ENCODE data around the gene CPM.

CPM gene

DNA sequence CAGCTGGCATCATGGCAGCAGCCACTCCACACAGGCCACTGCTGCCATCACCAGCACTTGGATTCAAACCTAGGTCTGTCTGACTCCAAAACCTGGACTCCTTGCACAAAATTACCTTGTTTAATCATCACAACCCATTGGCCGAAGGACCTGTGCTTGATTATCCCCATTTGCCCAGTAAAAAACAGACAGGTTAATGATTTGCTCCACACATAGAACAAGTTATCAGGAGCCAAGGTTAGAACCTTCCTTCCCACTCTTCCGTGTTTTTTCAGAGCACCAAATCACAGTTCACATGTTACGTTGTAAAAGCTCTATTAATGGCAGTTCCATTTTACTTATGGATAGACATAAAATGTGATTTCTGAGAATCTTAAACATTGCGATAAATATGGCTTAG lies 23.5 kb upstream of the CPM start:
- DNase-seq (ENCODE audit: low read depth) = no peak

DNA sequence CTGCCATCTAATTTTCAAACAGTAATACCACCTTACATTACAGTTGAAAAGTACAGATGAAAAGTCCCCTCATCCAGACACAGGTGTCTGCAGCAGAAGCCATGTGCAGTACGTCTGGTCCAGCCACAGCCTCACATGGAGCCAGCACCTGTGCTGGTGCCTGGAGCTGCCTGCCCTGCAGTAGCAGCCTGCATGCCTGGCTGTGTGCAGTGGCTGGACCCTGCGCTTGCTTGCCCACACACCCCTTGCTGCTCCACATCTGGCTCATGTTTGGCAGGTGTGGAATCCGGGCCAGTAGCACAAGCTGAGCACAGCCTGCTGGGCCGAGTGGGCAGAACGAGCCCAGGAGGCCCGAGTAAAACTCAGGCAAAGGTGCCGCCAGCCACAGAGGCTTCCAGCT lies 21.8 kb upstream of the CPM start:
- DNase-seq (ENCODE audit: low read depth) = no peak

DNA sequence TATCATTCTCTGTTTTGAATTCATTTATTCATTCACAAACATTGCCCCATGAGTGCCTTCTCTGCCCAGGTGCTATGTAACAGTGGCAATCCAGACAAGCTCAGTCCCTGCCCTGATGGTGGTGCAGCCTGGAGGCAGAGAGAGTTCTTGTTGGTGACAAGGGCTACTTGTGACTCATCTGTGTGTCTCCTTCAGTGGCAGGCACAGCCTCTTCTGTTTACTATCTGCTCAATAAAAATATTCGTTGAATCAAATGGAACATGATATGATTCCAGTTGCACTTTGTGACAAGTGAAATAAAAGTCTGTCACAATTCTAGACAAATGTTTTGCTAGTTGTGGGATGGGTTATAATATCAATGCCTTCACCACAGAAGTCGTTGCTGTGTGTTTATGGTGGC lies 20.6 kb upstream of the CPM start:
- no peak for DNase-seq (ENCODE audit: low read depth)

DNA sequence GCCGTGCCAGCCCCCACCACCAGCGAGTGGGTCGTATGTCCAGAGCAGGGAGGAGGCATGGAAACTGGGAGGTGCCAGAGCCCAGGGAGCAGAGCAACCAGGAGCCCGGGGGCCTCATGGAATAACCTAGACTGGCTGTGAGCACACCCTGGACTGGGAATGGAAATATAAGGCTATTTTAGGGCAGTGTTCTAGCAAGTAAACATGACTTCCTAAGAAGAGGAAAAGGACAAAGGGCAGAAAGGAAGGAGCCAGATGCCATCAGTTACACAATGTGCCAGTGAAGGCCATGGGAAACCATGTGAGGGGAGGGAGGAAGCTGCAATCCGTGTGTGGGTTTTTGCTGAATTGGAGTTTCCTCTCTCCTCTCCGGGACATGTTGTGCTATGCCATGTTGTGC lies 18.7 kb upstream of the CPM start:
- no peak for DNase-seq (ENCODE audit: low read depth)

DNA sequence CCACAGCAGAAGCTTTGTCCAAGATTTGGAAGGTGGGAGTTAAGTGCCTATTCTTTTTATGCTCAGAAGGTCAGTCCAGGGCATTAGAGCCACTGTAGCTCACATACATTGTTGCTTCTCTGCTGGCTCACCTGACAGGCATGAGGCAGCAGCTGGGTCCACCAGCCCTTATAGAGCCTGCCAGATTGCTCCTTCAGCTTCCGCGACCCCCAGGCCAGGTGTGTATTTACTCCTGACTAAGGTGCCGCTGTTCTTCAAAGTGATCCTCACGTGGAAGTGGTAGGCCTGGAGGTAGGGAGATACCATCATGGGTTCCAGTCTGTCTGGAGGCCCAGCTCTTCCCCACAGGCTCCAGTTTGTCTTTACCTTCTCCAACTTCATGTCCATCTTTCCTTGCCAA lies 17.5 kb upstream of the CPM start:
- no peak for DNase-seq (ENCODE audit: low read depth)

DNA sequence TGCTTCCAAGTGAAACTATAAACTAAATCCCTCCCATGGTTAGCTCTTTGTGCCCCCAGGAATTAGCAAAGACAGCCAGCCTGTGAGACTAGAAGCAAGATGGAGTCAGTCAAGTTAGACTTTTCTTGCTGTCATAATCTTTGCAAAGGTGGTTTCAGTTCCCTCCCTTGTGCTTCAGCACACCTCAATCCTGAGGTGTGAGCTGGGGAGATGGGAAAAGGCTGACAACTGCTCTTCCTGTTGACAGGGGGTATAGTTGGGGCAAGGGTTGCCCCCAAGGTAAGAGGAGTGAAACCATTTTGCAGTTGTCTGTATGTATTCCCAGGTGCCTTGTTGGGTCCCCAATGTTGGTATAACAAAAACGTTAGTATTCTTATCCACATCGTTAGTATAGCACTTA lies 12.3 kb upstream of the CPM start:
- DNase-seq (ENCODE audit: low read depth) = no peak

DNA sequence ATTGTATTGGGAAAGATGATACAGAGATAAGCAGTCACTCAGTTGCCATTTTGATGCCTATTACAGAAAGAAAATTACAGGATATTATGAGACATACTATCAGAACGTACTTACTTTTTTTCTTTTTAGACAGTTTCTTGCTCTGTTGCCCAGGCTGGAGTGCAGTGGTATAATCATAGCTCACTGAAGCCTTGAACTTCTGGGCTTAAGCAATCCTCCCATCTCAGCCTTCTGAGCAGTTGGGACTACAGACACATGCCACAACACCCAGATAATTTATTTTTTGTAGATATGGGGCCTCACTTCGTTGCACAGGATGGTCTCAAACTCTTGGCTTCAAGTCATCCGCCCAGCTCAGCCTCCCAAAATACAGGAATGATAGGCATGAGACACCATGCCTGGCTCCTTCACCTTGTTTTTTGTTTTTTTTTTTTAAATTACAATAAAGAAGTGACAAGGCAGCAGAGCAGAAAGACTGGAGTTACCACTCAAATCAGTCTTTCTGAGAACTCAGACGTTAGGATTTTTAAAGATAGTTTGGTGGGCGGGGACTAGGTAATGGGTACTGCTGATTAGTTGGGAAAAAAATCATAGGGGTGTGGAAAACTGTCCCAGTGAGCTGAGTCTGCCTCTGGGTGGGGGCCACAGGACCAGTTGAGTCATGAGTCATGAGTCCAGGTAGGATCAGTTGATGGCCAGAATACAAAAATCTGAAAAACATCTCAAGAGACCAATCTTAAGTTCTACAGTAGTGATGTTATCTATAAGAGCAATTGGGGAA lies 11.5 kb upstream of the CPM start:
- DNase-seq (ENCODE audit: low read depth) = no peak

DNA sequence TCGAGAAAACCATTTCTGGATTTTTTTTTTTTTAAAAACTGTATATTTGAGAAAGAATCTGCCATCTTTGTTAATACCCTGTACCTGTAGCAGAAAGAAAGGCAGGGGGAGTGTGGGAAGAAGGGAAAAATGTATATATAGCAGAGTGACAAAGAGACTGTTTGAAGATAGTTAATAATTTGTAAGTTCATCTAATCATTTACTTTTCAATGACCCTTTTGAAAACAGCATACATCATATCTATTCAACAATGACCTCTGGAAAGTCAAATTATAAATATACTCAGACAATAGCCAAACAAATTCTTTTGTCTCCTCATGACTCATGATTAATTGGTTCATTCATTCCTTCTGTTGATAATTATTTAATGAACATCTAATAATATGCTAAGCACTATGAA lies 10.9 kb upstream of the CPM start:
- no peak for DNase-seq (ENCODE audit: low read depth)

DNA sequence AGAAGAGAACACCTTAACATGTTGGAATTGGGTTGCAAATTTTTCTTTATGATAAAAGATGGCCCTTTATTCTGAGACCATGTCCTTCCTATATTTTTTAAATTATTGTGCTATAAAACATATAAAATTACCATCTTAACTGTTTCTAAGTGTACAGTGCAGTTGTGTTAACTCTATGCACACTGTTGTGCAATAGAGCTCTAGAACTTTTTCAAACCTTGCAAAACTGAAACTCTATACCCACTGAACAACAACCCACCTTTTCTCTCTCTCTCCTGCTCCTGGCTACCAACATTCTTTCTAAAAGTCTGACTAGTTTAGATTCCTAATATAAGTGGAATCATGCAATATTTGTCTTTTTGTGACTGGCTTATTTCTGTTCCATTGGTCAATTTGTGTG lies 7.8 kb upstream of the CPM start:
- DNase-seq (ENCODE audit: low read depth) = no peak

DNA sequence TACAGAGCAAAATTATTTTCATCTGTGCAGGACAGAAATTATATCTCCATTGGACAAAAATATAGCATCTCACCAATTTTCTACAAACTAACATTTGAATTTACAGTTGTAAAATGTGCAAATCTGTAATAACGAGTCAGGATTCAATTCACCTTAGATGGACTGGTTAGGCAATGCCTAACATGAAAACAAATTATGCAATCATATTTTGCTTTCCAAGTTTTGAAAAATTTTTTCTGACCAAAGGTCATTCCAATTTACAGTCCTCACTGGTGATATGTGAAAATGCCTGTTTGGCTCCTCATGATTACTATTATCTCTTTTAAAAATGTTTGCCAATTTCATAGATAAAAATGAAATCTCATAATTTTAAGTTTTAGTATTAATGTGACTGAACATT lies 6.5 kb upstream of the CPM start:
- no peak for DNase-seq (ENCODE audit: low read depth)

DNA sequence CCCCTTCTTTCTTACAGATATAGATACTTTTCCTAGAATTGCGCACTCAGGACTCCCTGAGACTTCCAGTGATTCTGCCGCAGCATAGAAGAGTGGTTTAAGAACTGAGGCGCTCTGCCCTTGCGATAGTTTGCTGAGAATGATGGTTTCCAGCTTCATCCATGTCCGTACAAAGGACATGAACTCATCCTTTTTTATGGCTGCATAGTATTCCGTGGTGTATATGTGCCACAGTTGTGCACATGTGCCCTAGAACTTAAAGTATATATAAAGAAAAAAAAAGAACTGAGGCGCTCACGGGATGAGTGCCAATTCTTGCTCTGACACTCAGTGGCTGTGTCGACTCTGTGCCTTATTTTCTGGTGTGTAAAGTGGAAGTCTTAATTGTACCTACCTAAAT lies 1.4 kb upstream of the CPM start:
- no peak for DNase-seq (ENCODE audit: low read depth)

DNA sequence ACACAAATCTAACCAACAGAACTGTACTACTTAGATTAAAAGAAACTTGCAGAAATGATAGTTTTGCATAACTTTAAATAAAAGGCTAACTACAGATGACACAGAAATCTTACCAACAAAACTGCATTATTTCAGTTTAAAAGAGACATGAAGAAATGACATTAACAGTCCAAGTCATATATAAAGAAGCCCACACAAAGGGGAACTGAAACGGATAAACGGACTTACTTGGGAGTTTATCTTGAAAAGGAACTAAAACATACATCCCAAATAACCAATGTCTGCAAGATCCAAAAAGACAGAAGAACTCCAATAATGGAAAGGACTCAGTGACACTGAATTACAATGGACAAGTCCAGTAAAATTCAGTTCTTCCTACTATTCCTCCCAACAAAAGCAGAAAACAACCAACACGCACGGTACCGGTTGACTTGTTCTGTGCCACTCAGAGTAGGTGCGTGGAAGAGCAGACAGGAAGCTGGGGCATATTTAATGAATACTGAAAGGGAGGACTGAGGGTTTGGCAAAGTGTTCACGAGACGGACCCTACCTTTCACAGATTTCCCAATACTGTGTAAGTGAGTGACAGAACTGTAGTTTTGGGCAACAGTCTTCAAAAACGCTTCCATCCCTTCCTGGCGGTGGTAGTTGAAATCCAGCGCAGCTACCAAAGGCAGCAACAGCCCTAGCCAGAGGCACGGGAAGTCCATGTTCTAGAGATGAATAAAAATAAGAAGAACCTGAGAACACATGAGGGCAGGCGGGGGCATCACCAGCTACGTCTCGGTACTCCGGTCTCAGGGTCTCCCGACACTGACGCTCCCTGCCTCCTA lies 627 bp downstream of the CPM start:
- no peak for DNase-seq (ENCODE audit: low read depth)

DNA sequence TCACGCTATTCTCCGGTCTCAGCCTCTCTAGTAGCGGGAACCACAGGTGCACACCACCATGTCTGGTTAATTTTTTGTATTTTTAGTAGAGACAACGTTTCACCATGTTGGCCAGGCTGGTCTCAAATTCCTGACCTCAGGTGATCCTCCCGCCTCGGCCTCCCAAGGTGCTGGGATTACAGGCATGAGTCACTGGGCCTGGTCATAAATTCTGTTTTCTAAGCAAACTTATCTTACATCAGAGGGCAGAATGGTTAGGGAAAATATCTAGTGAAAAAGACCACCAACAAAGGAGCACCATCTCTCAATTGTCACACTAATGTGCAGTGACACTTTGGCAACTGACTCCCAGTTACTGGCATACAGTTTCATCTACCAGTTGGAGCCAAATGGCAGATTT lies 2.8 kb downstream of the CPM start:
- no peak for DNase-seq (ENCODE audit: low read depth)

DNA sequence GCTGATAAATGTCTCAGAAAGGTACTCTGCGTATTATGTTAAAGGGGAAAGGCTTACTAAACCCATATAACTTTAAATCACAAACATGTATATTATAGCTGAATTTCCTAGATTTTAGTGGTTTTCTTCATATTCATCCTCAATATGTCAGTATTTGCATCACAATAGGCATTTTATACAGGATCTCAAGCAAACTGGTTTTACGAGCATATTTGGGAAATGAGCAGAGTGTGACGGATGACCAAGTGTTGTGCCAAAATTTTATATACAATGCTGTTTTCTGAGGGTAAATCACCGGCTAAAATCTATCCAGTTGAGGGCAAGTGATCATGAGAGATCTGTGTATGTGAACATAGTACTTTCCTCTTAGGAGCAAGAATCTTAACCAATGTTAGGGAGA lies 8.4 kb downstream of the CPM start:
- DNase-seq (ENCODE audit: low read depth) = no peak

DNA sequence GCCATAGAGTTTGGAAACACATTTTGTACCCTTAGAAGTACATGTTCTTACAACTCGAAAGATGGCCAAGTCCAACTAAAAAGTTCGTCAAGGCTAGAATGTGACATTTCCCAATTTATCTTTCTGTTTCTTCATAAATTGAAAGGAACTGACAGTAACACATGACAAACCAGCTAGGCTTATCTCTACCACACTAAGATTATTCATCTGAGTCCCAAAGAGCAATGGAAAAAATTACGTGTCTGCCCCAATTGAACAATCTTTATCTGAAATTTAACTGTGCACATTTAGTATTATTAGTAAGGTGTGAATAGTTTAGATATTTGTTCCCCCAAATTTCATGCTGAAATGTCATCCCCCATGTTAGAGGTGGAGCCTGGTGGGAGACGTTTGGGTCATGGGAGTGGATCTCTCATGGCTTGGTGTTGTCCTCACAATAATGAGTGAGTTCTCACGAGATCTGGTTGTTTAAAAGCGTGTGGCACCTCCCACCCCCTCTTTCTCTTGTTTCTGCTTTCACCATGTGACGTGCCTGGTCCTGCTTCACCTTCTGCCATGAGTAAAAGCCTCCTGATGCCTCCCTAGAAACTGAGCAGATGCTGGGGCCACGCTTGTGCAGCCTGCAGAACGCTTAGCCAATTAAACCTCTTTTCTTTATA lies 13.3 kb downstream of the CPM start:
- no peak for DNase-seq (ENCODE audit: low read depth)

DNA sequence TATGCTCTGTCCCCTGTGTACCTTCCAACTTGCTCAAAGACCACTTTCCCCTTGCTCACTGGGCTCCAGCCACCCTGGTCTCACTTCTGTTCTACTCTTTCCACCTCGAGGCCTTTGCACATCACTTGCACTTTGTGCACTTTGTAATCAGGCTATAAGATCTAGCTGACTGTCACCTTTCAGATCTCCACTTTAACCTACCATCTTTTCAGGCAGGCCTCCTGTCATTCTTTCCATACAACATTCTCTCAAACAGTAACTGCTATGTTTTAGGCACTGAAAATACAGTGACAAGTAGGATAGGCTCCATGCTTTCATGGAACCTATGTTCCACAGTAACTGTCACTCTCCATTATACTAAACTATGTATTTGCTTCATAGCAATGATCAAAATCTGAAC lies 14.0 kb downstream of the CPM start:
- no peak for DNase-seq (ENCODE audit: low read depth)

DNA sequence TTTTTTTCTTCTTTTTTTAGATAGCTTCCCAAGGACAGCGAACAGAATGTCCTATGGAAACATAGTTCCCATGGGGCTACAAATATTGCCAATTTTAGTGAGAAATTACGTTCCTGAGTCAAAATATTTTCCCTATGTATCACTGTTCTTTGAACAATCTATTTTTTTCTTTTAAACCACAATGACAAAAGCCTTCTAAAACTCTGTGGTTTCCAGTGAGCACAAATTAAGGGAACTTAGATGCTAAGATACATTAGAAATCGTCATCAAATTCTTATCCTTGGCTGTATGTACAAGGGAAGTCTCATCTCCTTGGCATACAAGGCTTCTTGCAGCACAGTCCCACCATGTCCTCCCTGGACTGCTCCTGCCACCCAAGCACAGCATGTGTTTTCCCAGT lies 17.9 kb downstream of the CPM start:
- peak; percentile 82 for DNase-seq (ENCODE audit: low read depth)

DNA sequence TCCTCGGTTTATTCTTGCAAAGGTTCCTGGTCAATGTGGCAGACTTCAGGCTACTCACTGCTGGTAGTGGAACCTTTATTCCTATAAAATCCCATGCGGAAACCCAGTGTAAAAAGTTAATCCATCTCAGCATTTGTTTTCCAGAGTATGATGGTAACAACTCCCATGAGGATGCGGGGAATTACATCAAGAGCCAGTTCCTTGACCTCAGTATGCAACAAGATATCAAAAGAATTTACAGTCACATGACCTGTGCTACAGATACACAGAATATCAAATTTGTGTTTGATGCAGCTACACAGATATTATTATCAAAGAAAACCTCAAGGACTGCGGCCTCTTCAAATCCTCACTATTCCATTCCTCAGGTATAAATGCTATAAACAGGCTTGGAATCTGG lies 19.3 kb downstream of the CPM start:
- DNase-seq (ENCODE audit: low read depth) = no peak

DNA sequence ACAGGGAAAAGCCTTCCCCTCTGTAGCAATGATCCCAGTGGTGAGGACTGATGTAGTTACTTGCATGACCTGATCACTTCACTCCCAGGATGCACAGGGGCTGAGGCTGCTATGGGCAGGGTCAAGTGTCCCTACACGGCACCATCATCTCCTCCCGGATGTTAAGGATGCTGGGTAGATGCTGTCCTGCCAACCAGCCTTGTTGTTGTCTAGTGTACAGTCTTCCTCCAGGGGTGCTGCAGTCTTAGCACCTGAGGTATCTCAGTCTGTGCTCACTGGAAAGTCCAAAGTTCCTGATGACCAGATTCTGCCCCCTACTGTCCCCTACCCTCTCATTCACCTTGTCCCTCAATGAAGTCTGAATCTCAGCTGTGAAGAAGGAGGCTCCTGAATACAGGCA lies 20.1 kb downstream of the CPM start:
- DNase-seq (ENCODE audit: low read depth) = no peak

DNA sequence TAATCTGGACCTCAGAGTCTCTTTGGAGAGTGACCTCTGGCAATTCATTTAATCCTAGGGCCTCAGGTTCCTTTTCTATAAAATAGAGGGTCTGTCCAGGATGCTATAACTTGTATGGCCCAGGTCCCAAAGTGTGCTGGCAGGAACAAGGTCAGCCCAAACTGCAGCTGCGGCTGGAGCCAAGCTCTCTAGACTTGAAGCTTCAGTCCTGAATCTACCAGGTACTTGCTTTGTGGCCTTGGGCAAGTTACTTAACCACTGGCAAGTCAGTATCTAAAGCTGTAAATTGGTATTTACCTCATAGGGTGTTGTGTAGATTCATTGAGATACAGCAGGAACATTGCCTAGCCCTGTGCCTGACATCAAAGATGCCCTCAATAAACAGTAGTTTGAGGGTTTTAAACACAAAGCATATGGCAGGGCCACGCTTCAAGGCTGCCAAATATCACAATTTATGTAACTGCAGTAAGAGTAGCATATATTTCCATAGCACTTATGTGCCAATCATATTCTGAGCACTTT lies 21.7 kb downstream of the CPM start:
- DNase-seq (ENCODE audit: low read depth) = no peak

DNA sequence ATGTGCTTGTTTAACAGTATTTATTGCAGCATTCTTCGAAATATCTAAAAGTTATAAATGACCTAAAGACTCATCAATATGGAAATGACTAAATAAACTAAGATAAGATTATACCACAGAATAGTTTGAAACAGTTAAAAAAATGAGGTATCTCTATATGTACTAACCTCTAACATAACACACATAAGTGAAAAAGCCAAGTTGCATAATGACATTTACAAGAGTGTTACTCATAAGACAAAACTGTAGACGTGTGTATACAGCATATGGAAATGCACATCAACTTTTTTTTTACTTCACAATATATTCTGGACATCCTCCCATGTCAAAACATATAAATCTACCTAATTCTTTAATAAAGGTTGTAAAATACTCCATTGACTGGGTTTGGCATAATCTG lies 22.8 kb downstream of the CPM start:
- DNase-seq (ENCODE audit: low read depth) = no peak

DNA sequence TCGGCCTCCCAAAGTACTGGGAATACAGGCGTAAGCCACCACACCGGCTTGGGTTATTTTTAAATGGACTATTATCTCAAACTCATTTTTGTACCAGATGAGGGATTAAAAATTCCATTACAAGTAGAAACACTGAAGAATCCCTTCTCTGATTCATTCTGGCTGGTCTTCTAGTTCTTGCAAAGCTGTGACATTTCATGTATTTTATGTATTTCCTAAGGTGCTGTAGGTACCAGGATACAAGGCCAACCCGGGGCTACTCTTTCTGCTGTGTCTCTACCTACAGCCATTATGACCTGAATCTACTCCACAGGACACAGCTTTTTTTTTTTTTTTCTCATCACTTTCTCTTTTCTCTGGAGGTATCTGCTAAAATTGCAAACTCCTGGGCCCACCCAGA lies 24.9 kb downstream of the CPM start:
- no peak for DNase-seq (ENCODE audit: low read depth)

DNA sequence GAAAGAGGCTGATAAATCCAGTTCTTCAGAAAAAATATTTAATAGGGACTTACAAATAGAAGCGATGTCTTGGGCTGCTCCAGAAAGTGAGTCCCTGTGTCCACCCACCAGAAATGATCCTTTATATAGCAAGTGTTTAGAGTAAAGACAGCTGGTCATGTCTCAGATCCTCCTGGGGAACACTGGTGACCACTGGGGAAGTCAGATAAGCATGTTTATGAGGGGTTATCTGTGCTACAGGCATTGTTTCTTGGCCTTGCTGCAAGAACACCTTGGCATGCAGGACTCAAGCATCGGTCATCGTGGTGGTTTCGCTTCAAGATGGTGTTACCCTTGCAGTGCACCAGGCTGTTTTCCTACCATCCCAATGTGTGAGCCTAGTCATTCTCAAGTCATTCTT lies 27.2 kb downstream of the CPM start:
- DNase-seq (ENCODE audit: low read depth) = no peak
